Measurements from ENCODE around the gene KLHL36. TPM values are rescaled to one million over a fixed set of nuclear protein-coding genes. Genes with fewer than 3 reads are reported as not detected.
A peak's percentile ranks its signal among the peaks of the same experiment; 100 is the strongest.

KLHL36 gene
- total and polyA plus RNA-seq, 9 of the 15 experiments (the other 6 are each of a cell fraction or from before 2014, with no cell fraction given) = 2.1 to 51.2 (median 18.5) TPM

GRCh38 chr16:84700446-84701300 is 52.4 kb downstream of the KLHL36 start (continued):
- TF ChIP-seq, protein P1, sequence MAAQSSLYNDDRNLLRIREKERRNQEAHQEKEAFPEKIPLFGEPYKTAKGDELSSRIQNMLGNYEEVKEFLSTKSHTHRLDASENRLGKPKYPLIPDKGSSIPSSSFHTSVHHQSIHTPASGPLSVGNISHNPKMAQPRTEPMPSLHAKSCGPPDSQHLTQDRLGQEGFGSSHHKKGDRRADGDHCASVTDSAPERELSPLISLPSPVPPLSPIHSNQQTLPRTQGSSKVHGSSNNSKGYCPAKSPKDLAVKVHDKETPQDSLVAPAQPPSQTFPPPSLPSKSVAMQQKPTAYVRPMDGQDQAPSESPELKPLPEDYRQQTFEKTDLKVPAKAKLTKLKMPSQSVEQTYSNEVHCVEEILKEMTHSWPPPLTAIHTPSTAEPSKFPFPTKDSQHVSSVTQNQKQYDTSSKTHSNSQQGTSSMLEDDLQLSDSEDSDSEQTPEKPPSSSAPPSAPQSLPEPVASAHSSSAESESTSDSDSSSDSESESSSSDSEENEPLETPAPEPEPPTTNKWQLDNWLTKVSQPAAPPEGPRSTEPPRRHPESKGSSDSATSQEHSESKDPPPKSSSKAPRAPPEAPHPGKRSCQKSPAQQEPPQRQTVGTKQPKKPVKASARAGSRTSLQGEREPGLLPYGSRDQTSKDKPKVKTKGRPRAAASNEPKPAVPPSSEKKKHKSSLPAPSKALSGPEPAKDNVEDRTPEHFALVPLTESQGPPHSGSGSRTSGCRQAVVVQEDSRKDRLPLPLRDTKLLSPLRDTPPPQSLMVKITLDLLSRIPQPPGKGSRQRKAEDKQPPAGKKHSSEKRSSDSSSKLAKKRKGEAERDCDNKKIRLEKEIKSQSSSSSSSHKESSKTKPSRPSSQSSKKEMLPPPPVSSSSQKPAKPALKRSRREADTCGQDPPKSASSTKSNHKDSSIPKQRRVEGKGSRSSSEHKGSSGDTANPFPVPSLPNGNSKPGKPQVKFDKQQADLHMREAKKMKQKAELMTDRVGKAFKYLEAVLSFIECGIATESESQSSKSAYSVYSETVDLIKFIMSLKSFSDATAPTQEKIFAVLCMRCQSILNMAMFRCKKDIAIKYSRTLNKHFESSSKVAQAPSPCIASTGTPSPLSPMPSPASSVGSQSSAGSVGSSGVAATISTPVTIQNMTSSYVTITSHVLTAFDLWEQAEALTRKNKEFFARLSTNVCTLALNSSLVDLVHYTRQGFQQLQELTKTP (IDR thresholded peaks at IDR 0.05; ENCODE audit: low read depth in 1 of 2, partially characterized antibody in 2 of 2) = peak; percentile 24 to 39
- TF ChIP-seq MCM5 (IDR thresholded peaks at IDR 0.05; ENCODE audit: low read depth) (no peak), SMARCE1 (IDR thresholded peaks at IDR 0.05) (0 out of 2 replicates have a peak, but pooled peaks have one; percentile 19), RB1 (IDR thresholded peaks at IDR 0.05; ENCODE audit: low read depth) (no peak), ZNF41 (CRISPR knock-in tag; conservative IDR thresholded peaks at IDR 0.05) (no peak), NFIX (CRISPR knock-in tag; IDR thresholded peaks at IDR 0.05; ENCODE audit: low read depth) (no peak), ZNF140 (CRISPR knock-in tag; IDR thresholded peaks at IDR 0.05) (no peak), ZNF79 (CRISPR knock-in tag; IDR thresholded peaks at IDR 0.05; ENCODE audit: low read depth) (no peak), C11orf30 (IDR thresholded peaks at IDR 0.05; ENCODE audit: low read depth) (no peak), NONO (IDR thresholded peaks at IDR 0.05; ENCODE audit: low read depth in 2 of 2, low read length in 1 of 2) (no peak), ARID2 (IDR thresholded peaks at IDR 0.05) (no peak), ZBTB1 (CRISPR knock-in tag; IDR thresholded peaks at IDR 0.05; ENCODE audit: borderline replicate concordance, low read depth) (no peak), MBD2 (IDR thresholded peaks at IDR 0.05; ENCODE audit: borderline replicate concordance, low read depth) (no peak), SP2 (IDR thresholded peaks at IDR 0.05; ENCODE audit: extremely low read depth, low read depth, low read length, poor library complexity, severe bottlenecking) (no peak), JUNB (CRISPR knock-in tag; conservative IDR thresholded peaks at IDR 0.05) (no peak), CC2D1A (IDR thresholded peaks at IDR 0.05) (no peak)
- TF ChIP-seq, protein P2, sequence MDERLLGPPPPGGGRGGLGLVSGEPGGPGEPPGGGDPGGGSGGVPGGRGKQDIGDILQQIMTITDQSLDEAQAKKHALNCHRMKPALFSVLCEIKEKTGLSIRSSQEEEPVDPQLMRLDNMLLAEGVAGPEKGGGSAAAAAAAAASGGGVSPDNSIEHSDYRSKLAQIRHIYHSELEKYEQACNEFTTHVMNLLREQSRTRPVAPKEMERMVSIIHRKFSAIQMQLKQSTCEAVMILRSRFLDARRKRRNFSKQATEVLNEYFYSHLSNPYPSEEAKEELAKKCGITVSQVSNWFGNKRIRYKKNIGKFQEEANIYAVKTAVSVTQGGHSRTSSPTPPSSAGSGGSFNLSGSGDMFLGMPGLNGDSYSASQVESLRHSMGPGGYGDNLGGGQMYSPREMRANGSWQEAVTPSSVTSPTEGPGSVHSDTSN (CRISPR knock-in tag; IDR thresholded peaks at IDR 0.05; ENCODE audit: low read depth) = peak; percentile 70
- TF ChIP-seq, protein P2 (tag; conservative IDR thresholded peaks at IDR 0.05; ENCODE audit: low read depth) = peak; percentile 84
- TF ChIP-seq, protein P3, sequence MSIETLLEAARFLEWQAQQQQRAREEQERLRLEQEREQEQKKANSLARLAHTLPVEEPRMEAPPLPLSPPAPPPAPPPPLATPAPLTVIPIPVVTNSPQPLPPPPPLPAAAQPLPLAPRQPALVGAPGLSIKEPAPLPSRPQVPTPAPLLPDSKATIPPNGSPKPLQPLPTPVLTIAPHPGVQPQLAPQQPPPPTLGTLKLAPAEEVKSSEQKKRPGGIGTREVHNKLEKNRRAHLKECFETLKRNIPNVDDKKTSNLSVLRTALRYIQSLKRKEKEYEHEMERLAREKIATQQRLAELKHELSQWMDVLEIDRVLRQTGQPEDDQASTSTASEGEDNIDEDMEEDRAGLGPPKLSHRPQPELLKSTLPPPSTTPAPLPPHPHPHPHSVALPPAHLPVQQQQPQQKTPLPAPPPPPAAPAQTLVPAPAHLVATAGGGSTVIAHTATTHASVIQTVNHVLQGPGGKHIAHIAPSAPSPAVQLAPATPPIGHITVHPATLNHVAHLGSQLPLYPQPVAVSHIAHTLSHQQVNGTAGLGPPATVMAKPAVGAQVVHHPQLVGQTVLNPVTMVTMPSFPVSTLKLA (conservative IDR thresholded peaks at IDR 0.05) = 0 out of 4 replicates have a peak, but pooled peaks of 1 of the 2 experiments have one; percentile 17
